K562 (cell line): ENCODE measurements around the gene SGMS1. TPM values are rescaled to one million over a fixed set of nuclear protein-coding genes. Genes with fewer than 3 reads are reported as not detected.
A peak's percentile ranks its signal among the peaks of the same experiment; 100 is the strongest.

Experiments used
- ARID1B ChIP-seq: fragments of 450-650 bp; IDR thresholded peaks from 2 replicates; pipeline ENCODE4 v1.6.1; 2016; ENCODE audit warnings: antibody characterized with exemption, mild to moderate bottlenecking, inconsistent platforms
- BHLHE40 ChIP-seq: IDR thresholded peaks from 2 replicates; pipeline ENCODE4 v1.6.1; 2011; ENCODE audit warnings: low read length, improper control_type of control experiment
- CBFA2T2 ChIP-seq: fragments of 450-650 bp; conservative IDR thresholded peaks from 2 replicates; pipeline ENCODE4 v1.6.1; 2017; ENCODE audit warnings: mild to moderate bottlenecking
- CBFA2T3 ChIP-seq: fragments of 450-650 bp; IDR thresholded peaks from 2 replicates; pipeline ENCODE4 v1.6.1; 2017
- EP300 ChIP-seq: IDR thresholded peaks from 2 replicates; pipeline ENCODE4 v1.6.1; 2012; ENCODE audit warnings: low read length, improper control_type of control experiment
- FOXJ2 ChIP-seq: fragments of 200-800 bp; sonication (Bioruptor generic); IDR thresholded peaks from 2 replicates; pipeline ENCODE4 v1.6.1; 2016; ENCODE audit warnings: missing genetic modification characterization, missing compliant biosample characterization
- JUN ChIP-seq, 2 experiments: sonication (generic) in 1 of 2; formaldehyde crosslinking in 1 of 2; IDR thresholded peaks; 2 replicates each; pipeline versions ENCODE4 v1.6.1 to v1.8.0; 2012 to 2022; ENCODE audit warnings: borderline replicate concordance in 2 of 2, mild to moderate bottlenecking in 2 of 2, improper control_type of control experiment in 1 of 2, low read depth in 1 of 2, low read length in 1 of 2, missing genetic modification reagents in 1 of 2
- MTA2 ChIP-seq: fragments of 450-650 bp; IDR thresholded peaks from 2 replicates; pipeline ENCODE4 v1.6.1; 2016; ENCODE audit warnings: low read depth
- PHB2 ChIP-seq: fragments of 450-650 bp; IDR thresholded peaks from 2 replicates; pipeline ENCODE4 v1.6.1; 2017; ENCODE audit warnings: low read depth
- RFX1 ChIP-seq: fragments of 450-650 bp; IDR thresholded peaks from 2 replicates; pipeline ENCODE4 v1.6.1; 2016; ENCODE audit warnings: mild to moderate bottlenecking, moderate library complexity
- SMARCE1 ChIP-seq: fragments of 450-650 bp; IDR thresholded peaks from 2 replicates; pipeline ENCODE4 v1.7.1; 2016; ENCODE audit warnings: mild to moderate bottlenecking
- TAL1 ChIP-seq: fragments of 450-650 bp; IDR thresholded peaks from 2 replicates; pipeline ENCODE4 v1.6.1; 2016; ENCODE audit warnings: mild to moderate bottlenecking
- TBL1XR1 ChIP-seq, 2 experiments: IDR thresholded peaks; 2 replicates each; pipeline ENCODE4 v1.6.1; 2012; ENCODE audit warnings: improper control_type of control experiment in 2 of 2, low read length in 2 of 2, mild to moderate bottlenecking in 1 of 2
- TEAD4 ChIP-seq, 2 experiments: sonication (generic) in 1 of 2; formaldehyde crosslinking in 1 of 2; IDR thresholded peaks; 2 replicates each; pipeline versions ENCODE4 v1.6.1 to v1.8.0; 2012 to 2022; ENCODE audit warnings: borderline replicate concordance in 1 of 2, inconsistent platforms in 1 of 2, low read length in 1 of 2, mild to moderate bottlenecking in 1 of 2, missing genetic modification reagents in 1 of 2
- TFAP4 ChIP-seq: sonication (generic); formaldehyde crosslinking; IDR thresholded peaks from 2 replicates; pipeline ENCODE4 v1.8.0; 2022; ENCODE audit warnings: missing genetic modification reagents, mild to moderate bottlenecking, moderate library complexity, borderline replicate concordance
- ZFP91 ChIP-seq: sonication (generic); formaldehyde crosslinking; IDR thresholded peaks from 2 replicates; pipeline ENCODE4 v1.8.0; 2022; ENCODE audit warnings: mild to moderate bottlenecking, missing genetic modification reagents
- polyA plus RNA-seq, 8 experiments: library from polyadenylated mRNA; depleted of rRNA in 4 of 8; stranded (reverse) in 5 of 8; unstranded in 3 of 8; fragments of >200 nt; fragmentation: Nextera tagmentation in 2 of 8; fragmentation: Illumina TruSeq in 1 of 8; extraction: Ambion mirVana in 2 of 8; extraction: Trizol in 1 of 8; gene quantifications; 2 replicates each; pipeline versions ENCODE4 v1.2.1 to v1.2.3, GENCODE V29; 2011 to 2014; ENCODE audit warnings: inconsistent platforms in 1 of 8, missing spikeins in 1 of 8
- total RNA-seq, 7 experiments: library from RNA; depleted of rRNA in 6 of 7; stranded (reverse); fragments of >200 nt in 6 of 7; fragmentation: Illumina TruSeq in 2 of 7; extraction: Trizol in 2 of 7; gene quantifications; 2 replicates each; pipeline versions ENCODE4 v1.2.1 to v1.2.3, GENCODE V29; 2011 to 2021; ENCODE audit warnings: low replicate concordance in 1 of 7

Gene SGMS1
- total and polyA plus RNA-seq, 9 of the 15 experiments (the other 6 are each of a cell fraction or from before 2014, with no cell fraction given): 22.6 to 232 (median 82.2) TPM

GRCh38 chr10:50398823-50399222 is 224.9 kb downstream of the SGMS1 start (continued):
- TF ChIP-seq TEAD4 (IDR thresholded peaks at IDR 0.05; ENCODE audit: low read length) (peak; percentile 81), TEAD4 (CRISPR knock-in tag; IDR thresholded peaks at IDR 0.05; ENCODE audit: borderline replicate concordance) (no peak), RFX1 (peak; percentile 24; the same call in 1 of the 2 replicates), ZFP91 (no peak), TFAP4 (CRISPR knock-in tag) (no peak), EP300 (peak; percentile 77), PHB2 (no peak), JUN (IDR thresholded peaks at IDR 0.05; ENCODE audit: borderline replicate concordance, low read depth, low read length) (no peak), JUN (CRISPR knock-in tag; IDR thresholded peaks at IDR 0.05; ENCODE audit: borderline replicate concordance) (no peak), CBFA2T3 (peak; percentile 77), SMARCE1 (peak; percentile 64), BHLHE40 (no peak), CBFA2T2 (peak; percentile 50), TAL1 (peak; percentile 67), ARID1B (peak; percentile 83), MTA2 (0 out of 2 replicates have a peak, but pooled peaks have one; percentile 20), TBL1XR1 (IDR thresholded peaks at IDR 0.05; ENCODE audit: low read length in 2 of 2) (peak in 1 of 2 experiments; percentile 52; a peak in 1 of 4 replicates), FOXJ2 (tag) (0 out of 2 replicates have a peak, but pooled peaks have one; percentile 21)
